ENCODE results near the gene NKX2-1. TPM values are rescaled to one million over a fixed set of nuclear protein-coding genes. Genes with fewer than 3 reads are reported as not detected.

The NKX2-1 gene
- total RNA-seq, 1 donor from 2014 or later = not detected

DNA sequence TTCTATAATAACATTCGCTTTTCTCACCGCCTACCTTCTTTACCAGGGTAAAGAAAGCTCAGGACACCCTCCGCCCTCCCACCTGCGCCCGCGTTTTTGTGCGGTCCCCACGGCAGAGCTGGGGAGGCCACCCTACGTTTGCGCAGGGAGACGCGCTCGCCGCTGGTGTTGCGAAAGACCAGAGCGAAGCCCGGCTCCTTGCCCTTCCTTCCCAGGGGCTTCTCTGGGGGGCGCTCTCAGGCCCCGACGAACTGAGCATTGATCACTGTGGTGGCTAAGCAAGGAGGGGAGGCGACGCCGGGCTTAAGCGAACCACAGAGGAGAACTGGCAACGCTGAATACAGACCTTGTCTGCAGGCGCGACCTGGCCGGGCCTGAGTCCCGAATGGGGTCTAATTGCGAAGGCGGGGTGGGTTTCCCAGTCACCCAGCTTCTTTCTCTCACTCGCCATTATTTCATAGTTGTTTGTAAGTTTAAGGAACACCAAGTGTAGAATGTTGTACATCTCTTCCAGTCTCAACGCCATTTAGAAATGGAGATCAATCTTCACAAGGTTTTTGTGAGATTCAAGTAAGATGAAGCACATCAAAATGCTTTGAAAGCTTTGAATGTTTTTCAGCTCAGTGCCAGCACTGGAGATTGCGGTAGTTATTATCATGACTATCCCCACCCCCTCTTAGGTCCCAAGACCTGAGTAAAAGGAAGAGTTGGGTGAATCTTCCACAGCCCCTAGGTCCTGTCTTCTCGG lies 1.7 kb upstream of the NKX2-1 start:
- TF ChIP-seq, protein P1, sequence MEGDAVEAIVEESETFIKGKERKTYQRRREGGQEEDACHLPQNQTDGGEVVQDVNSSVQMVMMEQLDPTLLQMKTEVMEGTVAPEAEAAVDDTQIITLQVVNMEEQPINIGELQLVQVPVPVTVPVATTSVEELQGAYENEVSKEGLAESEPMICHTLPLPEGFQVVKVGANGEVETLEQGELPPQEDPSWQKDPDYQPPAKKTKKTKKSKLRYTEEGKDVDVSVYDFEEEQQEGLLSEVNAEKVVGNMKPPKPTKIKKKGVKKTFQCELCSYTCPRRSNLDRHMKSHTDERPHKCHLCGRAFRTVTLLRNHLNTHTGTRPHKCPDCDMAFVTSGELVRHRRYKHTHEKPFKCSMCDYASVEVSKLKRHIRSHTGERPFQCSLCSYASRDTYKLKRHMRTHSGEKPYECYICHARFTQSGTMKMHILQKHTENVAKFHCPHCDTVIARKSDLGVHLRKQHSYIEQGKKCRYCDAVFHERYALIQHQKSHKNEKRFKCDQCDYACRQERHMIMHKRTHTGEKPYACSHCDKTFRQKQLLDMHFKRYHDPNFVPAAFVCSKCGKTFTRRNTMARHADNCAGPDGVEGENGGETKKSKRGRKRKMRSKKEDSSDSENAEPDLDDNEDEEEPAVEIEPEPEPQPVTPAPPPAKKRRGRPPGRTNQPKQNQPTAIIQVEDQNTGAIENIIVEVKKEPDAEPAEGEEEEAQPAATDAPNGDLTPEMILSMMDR (IDR thresholded peaks at IDR 0.05; ENCODE audit: unreplicated experiment) = no peak
- Mint-ChIP-seq H3K4me1 (ENCODE audit: unreplicated experiment) (peaks cover 21% of the 10 kb centered on the region), H3K9me3 (ENCODE audit: unreplicated experiment) (no peaks in the 10 kb centered on the region), H3K36me3 (ENCODE audit: low read depth, unreplicated experiment) (no peaks in the 10 kb centered on the region), H3K27me3 (ENCODE audit: unreplicated experiment) (peaks cover 37% of the 10 kb centered on the region), H3K4me3 (ENCODE audit: unreplicated experiment) (peak overlapping the region; percentile 65), H3K27ac (ENCODE audit: unreplicated experiment) (no peak overlapping the region)
- DNase-seq (ENCODE audit: low spot score) = no peak

DNA sequence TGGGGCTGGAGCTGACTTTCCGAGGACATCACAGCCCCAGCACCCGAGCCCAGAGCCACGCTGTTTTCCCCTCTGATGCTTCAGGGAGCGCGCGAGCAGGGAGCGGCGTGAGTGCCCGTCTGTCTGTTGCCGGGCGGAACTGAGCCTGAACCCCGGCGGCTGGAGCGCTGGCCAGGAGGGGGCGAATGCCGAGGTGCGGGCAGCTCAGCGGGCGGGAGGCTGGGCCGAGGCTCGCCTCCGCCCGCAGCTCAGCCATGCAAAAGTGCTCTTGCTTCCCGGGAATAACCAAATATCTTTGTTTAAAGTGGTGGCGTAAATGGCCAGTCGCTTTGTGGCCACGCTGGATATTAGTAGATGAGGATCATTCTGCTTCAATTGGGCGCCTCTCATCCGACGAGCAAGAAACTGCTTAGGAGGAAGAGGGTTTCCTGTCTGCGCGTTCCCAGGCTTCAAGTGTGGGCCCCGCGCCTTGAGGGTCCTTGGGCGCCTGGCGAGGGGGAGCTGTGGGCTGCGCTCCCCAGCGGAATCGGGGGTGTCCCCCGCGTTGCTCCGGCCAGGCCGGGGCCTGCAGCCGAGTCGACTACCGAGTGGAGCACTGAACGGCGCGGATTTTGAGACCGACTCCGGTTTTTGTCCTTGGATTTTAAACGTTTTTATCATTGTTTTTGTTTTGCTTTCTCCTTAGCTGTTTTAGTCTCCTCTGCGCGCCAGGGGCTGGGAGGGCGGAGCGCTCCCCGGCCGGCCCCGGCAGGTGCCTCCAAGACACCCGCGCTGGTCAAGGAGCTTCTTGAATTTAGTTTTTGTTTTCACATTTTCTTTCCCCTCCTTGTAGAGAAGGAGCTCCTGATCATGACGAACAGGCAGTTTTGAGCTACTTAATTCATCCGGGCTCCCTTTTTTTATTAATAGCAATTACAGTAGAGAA lies 831 bp upstream of the NKX2-1 start:
- H3K27me3 Mint-ChIP-seq (ENCODE audit: unreplicated experiment) = peaks cover 36% of the 10 kb centered on the region
- H3K36me3 Mint-ChIP-seq (ENCODE audit: low read depth, unreplicated experiment) = no peaks in the 10 kb centered on the region
- H3K9me3 Mint-ChIP-seq (ENCODE audit: unreplicated experiment) = no peaks in the 10 kb centered on the region
- H3K4me1 Mint-ChIP-seq (ENCODE audit: unreplicated experiment) = peaks cover 21% of the 10 kb centered on the region
- TF ChIP-seq, protein P1 (IDR thresholded peaks at IDR 0.05; ENCODE audit: unreplicated experiment) = no peak
- no peak overlapping the region for H3K27ac Mint-ChIP-seq (ENCODE audit: unreplicated experiment)
- H3K4me3 Mint-ChIP-seq (ENCODE audit: unreplicated experiment) = no peak overlapping the region
- peak; percentile 71 for DNase-seq (ENCODE audit: low spot score)

DNA sequence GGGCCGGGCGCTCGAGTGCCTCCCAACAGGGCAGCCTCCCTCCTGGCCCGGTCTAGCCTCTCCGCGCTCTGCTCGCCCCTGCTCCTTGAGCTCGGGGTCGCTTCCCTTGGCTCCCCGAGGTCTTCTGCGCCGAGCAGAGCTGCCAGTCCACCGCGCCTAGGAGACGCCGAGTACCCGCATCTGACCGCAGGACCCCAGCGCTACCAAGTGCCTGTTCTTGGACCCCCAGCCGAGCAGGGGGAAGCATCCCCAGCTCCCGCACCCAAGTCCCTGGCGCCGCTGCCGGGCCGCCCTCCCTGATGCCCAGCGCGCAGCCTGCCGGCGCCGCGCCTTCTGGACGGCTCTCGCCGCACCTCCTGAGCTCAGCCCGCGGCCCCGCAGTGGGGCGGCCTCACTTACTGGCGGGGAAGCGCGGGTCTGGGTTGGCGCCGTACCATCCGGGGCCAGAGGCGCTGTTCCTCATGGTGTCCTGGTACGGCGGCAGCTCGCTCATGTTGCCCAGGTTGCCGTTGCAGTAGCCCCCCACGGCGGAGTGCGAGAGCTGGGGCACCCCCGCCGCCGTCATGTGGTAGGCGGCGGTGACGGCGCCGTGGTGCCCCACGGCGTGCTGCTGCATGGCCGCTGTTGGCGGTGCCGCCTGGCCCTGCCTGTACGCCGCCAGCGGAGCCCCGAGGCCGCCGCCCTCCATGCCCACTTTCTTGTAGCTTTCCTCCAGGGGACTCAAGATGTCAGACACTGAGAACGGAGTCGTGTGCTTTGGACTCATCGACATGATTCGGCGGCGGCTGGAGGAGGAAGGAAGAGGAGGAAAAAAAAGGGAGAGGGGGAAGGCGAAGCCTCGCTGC lies 1.2 kb downstream of the NKX2-1 start:
- no peak for DNase-seq (ENCODE audit: low spot score)
- peaks cover 22% of the 10 kb centered on the region for H3K4me1 Mint-ChIP-seq (ENCODE audit: unreplicated experiment)
- H3K27me3 Mint-ChIP-seq (ENCODE audit: unreplicated experiment) = peaks cover 45% of the 10 kb centered on the region
- H3K4me3 Mint-ChIP-seq (ENCODE audit: unreplicated experiment) = no peak overlapping the region
- no peak overlapping the region for H3K27ac Mint-ChIP-seq (ENCODE audit: unreplicated experiment)
- no peaks in the 10 kb centered on the region for H3K36me3 Mint-ChIP-seq (ENCODE audit: low read depth, unreplicated experiment)
- TF ChIP-seq, protein P1 (IDR thresholded peaks at IDR 0.05; ENCODE audit: unreplicated experiment) = no peak
- H3K9me3 Mint-ChIP-seq (ENCODE audit: unreplicated experiment) = no peaks in the 10 kb centered on the region

DNA sequence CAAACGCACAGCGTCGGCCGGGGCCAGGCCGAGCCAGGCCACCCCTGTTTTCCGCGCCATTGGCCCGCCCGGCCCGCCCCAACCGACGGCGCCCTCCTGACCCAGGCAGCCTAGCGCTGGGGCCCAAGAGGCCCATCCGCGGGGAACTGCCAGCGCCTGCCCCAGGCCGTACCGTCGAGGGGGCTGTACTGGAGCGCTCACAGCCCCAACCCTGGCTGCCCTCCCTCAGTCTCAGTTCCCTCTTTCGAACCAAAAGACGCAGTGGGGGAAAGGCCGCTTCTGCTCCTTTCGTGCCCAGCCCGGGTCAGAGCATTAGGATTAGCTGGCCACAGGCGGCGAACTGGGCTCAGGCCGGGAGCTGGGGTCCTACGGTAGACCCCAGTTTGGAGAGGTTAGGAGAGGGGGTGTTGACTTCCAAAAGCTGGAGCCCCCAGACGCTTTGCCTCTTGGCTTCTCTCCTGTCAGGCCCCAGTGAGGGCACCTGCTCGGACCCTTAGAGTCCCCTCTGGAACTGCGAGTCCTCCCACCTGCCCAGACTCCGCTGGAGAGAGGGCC lies 1.9 kb downstream of the NKX2-1 start:
- DNase-seq (ENCODE audit: low spot score) = no peak
- H3K27me3 Mint-ChIP-seq (ENCODE audit: unreplicated experiment) = peaks cover 42% of the 10 kb centered on the region
- no peak overlapping the region for H3K4me3 Mint-ChIP-seq (ENCODE audit: unreplicated experiment)
- H3K4me1 Mint-ChIP-seq (ENCODE audit: unreplicated experiment) = peaks cover 20% of the 10 kb centered on the region
- H3K9me3 Mint-ChIP-seq (ENCODE audit: unreplicated experiment) = no peaks in the 10 kb centered on the region
- no peaks in the 10 kb centered on the region for H3K36me3 Mint-ChIP-seq (ENCODE audit: low read depth, unreplicated experiment)
- TF ChIP-seq, protein P1 (IDR thresholded peaks at IDR 0.05; ENCODE audit: unreplicated experiment) = no peak
- no peak overlapping the region for H3K27ac Mint-ChIP-seq (ENCODE audit: unreplicated experiment)

Data from endothelial cell (in vitro differentiated cells).